ENCODE measurements around the gene LLPH. TPM values are rescaled to one million over a fixed set of nuclear protein-coding genes. Genes with fewer than 3 reads are reported as not detected.

Gene LLPH
- total and polyA plus RNA-seq, 2 of the 13 experiments (the other 11 are each of a cell fraction or from before 2014, with no cell fraction given) = 4.2 to 25.6 TPM

DNA sequence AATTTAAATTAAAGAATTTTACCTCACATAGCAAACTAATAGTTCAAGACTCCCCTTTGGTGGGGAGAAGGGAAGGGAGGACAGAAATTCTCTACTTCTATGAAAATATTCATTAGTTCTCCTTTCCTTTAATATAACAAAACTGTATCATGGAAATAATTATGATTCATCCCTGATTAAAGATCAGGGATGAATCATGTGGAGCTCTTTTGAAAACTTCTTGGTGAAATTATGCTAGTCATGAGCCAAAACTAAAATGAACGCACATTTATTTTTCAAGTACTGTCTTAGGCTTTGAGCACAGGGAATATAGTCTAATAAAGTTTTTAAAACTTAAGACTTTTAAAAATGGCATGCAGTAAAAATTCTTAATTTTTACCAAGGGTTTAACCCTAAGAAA lies 22.2 kb upstream of the LLPH start:
- Histone ChIP-seq H3K27me3 (ENCODE audit: control insufficient read depth in 1 of 2, insufficient read depth in 2 of 2, low read length in 2 of 2) (no peaks in the 10 kb centered on the region), H3K9ac (ENCODE audit: insufficient read depth, low read depth, low read length) (no peak overlapping the region), H3K9me3 (ENCODE audit: low read length) (no peaks in the 10 kb centered on the region), H3K36me3 (replicated peaks in 1 of 2; ENCODE audit: control insufficient read depth in 1 of 2, insufficient read depth in 2 of 2, low read length in 2 of 2) (peaks cover 0 to 4% of the 10 kb centered on the region in 2 experiments; a peak in 1 of 5 replicates), H3K4me2 (ENCODE audit: low read depth, low read length) (no peak overlapping the region), H3K4me1 (ENCODE audit: insufficient read depth, low read length) (no peaks in the 10 kb centered on the region), H4K20me1 (ENCODE audit: insufficient read depth, low read length) (no peaks in the 10 kb centered on the region), H3K4me3 (replicated peaks in 1 of 3; ENCODE audit: insufficient read depth in 1 of 3, low read depth in 2 of 3, low read length in 3 of 3) (no peak overlapping the region), H2AFZ (ENCODE audit: low read length) (no peak overlapping the region), H3K79me2 (ENCODE audit: insufficient read depth, low read length) (no peaks in the 10 kb centered on the region), H3K27ac (ENCODE audit: extremely low read length, insufficient read depth, low read length) (no peak overlapping the region)
- CTCF ChIA-PET (ENCODE audit: low intra/inter-chr PET ratio, low total read pairs) = no interaction called here
- POLR2A ChIA-PET = no interaction called here
- in situ Hi-C loops (cut with HindIII; ENCODE audit: extremely low pct_ligation_motif_present, low pct_unique_long_range_greater_than_20kb) (no loop called here), intact Hi-C loops (cut with micrococcal nuclease; ENCODE audit: unreplicated experiment) (no loop called here)
- no peak for DNase-seq (ENCODE audit: low spot score)
- FAIRE-seq = no peak
- BruUV-seq (replicated peaks) = no TSS peak
- 90% methylated on average over 1 of the region's 1 CpG for WGBS (ENCODE audit: low lambda C conversion rate)
- no peak for ATAC-seq
- TF ChIP-seq, protein P1, sequence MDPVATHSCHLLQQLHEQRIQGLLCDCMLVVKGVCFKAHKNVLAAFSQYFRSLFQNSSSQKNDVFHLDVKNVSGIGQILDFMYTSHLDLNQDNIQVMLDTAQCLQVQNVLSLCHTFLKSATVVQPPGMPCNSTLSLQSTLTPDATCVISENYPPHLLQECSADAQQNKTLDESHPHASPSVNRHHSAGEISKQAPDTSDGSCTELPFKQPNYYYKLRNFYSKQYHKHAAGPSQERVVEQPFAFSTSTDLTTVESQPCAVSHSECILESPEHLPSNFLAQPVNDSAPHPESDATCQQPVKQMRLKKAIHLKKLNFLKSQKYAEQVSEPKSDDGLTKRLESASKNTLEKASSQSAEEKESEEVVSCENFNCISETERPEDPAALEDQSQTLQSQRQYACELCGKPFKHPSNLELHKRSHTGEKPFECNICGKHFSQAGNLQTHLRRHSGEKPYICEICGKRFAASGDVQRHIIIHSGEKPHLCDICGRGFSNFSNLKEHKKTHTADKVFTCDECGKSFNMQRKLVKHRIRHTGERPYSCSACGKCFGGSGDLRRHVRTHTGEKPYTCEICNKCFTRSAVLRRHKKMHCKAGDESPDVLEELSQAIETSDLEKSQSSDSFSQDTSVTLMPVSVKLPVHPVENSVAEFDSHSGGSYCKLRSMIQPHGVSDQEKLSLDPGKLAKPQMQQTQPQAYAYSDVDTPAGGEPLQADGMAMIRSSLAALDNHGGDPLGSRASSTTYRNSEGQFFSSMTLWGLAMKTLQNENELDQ (CRISPR knock-in tag; IDR thresholded peaks at IDR 0.05; ENCODE audit: borderline replicate concordance) = no peak
- TF ChIP-seq RFX5 (IDR thresholded peaks at IDR 0.05; ENCODE audit: low read depth, low read length) (no peak), REXO4 (CRISPR knock-in tag; IDR thresholded peaks at IDR 0.05; ENCODE audit: borderline replicate concordance) (no peak), ADNP (CRISPR knock-in tag; IDR thresholded peaks at IDR 0.05) (no peak), MTERF4 (CRISPR knock-in tag; IDR thresholded peaks at IDR 0.05) (no peak)
- TF ChIP-seq, protein P2, sequence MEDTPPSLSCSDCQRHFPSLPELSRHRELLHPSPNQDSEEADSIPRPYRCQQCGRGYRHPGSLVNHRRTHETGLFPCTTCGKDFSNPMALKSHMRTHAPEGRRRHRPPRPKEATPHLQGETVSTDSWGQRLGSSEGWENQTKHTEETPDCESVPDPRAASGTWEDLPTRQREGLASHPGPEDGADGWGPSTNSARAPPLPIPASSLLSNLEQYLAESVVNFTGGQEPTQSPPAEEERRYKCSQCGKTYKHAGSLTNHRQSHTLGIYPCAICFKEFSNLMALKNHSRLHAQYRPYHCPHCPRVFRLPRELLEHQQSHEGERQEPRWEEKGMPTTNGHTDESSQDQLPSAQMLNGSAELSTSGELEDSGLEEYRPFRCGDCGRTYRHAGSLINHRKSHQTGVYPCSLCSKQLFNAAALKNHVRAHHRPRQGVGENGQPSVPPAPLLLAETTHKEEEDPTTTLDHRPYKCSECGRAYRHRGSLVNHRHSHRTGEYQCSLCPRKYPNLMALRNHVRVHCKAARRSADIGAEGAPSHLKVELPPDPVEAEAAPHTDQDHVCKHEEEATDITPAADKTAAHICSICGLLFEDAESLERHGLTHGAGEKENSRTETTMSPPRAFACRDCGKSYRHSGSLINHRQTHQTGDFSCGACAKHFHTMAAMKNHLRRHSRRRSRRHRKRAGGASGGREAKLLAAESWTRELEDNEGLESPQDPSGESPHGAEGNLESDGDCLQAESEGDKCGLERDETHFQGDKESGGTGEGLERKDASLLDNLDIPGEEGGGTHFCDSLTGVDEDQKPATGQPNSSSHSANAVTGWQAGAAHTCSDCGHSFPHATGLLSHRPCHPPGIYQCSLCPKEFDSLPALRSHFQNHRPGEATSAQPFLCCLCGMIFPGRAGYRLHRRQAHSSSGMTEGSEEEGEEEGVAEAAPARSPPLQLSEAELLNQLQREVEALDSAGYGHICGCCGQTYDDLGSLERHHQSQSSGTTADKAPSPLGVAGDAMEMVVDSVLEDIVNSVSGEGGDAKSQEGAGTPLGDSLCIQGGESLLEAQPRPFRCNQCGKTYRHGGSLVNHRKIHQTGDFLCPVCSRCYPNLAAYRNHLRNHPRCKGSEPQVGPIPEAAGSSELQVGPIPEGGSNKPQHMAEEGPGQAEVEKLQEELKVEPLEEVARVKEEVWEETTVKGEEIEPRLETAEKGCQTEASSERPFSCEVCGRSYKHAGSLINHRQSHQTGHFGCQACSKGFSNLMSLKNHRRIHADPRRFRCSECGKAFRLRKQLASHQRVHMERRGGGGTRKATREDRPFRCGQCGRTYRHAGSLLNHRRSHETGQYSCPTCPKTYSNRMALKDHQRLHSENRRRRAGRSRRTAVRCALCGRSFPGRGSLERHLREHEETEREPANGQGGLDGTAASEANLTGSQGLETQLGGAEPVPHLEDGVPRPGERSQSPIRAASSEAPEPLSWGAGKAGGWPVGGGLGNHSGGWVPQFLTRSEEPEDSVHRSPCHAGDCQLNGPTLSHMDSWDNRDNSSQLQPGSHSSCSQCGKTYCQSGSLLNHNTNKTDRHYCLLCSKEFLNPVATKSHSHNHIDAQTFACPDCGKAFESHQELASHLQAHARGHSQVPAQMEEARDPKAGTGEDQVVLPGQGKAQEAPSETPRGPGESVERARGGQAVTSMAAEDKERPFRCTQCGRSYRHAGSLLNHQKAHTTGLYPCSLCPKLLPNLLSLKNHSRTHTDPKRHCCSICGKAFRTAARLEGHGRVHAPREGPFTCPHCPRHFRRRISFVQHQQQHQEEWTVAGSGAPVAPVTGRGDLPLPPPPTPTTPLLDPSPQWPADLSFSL (CRISPR knock-in tag; IDR thresholded peaks at IDR 0.05) = no peak
- TF ChIP-seq, protein P3, sequence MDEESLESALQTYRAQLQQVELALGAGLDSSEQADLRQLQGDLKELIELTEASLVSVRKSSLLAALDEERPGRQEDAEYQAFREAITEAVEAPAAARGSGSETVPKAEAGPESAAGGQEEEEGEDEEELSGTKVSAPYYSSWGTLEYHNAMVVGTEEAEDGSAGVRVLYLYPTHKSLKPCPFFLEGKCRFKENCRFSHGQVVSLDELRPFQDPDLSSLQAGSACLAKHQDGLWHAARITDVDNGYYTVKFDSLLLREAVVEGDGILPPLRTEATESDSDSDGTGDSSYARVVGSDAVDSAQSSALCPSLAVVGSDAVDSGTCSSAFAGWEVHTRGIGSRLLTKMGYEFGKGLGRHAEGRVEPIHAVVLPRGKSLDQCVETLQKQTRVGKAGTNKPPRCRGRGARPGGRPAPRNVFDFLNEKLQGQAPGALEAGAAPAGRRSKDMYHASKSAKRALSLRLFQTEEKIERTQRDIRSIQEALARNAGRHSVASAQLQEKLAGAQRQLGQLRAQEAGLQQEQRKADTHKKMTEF (CRISPR knock-in tag; IDR thresholded peaks at IDR 0.05) = no peak
- TF ChIP-seq, protein P4, sequence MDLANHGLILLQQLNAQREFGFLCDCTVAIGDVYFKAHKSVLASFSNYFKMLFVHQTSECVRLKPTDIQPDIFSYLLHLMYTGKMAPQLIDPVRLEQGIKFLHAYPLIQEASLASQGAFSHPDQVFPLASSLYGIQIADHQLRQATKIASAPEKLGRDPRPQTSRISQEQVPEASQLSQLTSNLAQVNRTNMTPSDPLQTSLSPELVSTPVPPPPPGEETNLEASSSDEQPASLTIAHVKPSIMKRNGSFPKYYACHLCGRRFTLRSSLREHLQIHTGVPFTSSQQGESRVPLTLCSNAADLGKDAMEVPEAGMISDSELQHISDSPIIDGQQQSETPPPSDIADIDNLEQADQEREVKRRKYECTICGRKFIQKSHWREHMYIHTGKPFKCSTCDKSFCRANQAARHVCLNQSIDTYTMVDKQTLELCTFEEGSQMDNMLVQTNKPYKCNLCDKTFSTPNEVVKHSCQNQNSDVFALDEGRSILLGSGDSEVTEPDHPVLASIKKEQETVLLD (CRISPR knock-in tag; IDR thresholded peaks at IDR 0.05; ENCODE audit: low read depth) = no peak
